K562 (cell line): Measurements from ENCODE around the gene RGL2. TPM values are rescaled to one million over a fixed set of nuclear protein-coding genes. Genes with fewer than 3 reads are reported as not detected.

Source experiments
- ARNT ChIP-seq, 2 experiments: fragments of 450-650 bp; IDR thresholded peaks; 2 replicates each; pipeline ENCODE4 v1.6.1; 2016; ENCODE audit warnings: mild to moderate bottlenecking in 1 of 2
- DPF2 ChIP-seq: fragments of 450-650 bp; IDR thresholded peaks from 2 replicates; pipeline ENCODE4 v1.6.1; 2016
- ELF4 ChIP-seq: fragments of 450-650 bp; formaldehyde crosslinking; IDR thresholded peaks from 2 replicates; pipeline ENCODE4 v1.4.0; 2022; ENCODE audit warnings: missing genetic modification characterization
- EP400 ChIP-seq: fragments of 450-650 bp; IDR thresholded peaks from 2 replicates; pipeline ENCODE4 v1.6.1; 2017; ENCODE audit warnings: antibody characterized with exemption, mild to moderate bottlenecking, moderate library complexity
- FOXK2 ChIP-seq, 2 experiments: fragments of 450-650 bp; IDR thresholded peaks in 1 of 2; conservative IDR thresholded peaks in 1 of 2; 2 replicates each; pipeline ENCODE4 v1.6.1; 2016; ENCODE audit warnings: low read depth in 2 of 2, mild to moderate bottlenecking in 1 of 2
- GATA2 ChIP-seq: sonication (generic); formaldehyde crosslinking; IDR thresholded peaks from 2 replicates; pipeline ENCODE4 v1.4.0; 2020; ENCODE audit warnings: mild to moderate bottlenecking, missing genetic modification reagents
- MECOM ChIP-seq: fragments of 250-450 bp; sonication (Bioruptor Pico); IDR thresholded peaks from 2 replicates; pipeline ENCODE4 v1.8.0; 2022; ENCODE audit warnings: inconsistent platforms
- NFE2 ChIP-seq: IDR thresholded peaks from 2 replicates; pipeline ENCODE4 v1.6.1; 2014; ENCODE audit warnings: antibody characterized with exemption, low read depth
- NR4A1 ChIP-seq, 2 experiments: fragments of 250-450 bp in 1 of 2; fragments of 450-650 bp in 1 of 2; sonication (Bioruptor Pico) in 1 of 2; IDR thresholded peaks; 2 replicates each; pipeline versions ENCODE4 v1.4.0 to v1.6.1; 2016 to 2020; ENCODE audit warnings: mild to moderate bottlenecking in 2 of 2, missing compliant biosample characterization in 1 of 2, missing genetic modification characterization in 1 of 2, moderate library complexity in 1 of 2
- ZNF175 ChIP-seq: fragments of 200-800 bp; sonication (Bioruptor generic); IDR thresholded peaks from 2 replicates; pipeline ENCODE4 v1.6.1; 2016; ENCODE audit warnings: low read depth, mild to moderate bottlenecking, missing genetic modification characterization, missing compliant biosample characterization
- ZNF445 ChIP-seq: fragments of 250-450 bp; sonication (Bioruptor Pico); IDR thresholded peaks from 2 replicates; pipeline ENCODE4 v1.4.0; 2020; ENCODE audit warnings: low read depth, mild to moderate bottlenecking, moderate library complexity
- ZSCAN32 ChIP-seq: fragments of 450-650 bp; formaldehyde crosslinking; IDR thresholded peaks from 2 replicates; pipeline ENCODE4 v1.4.0; 2020; ENCODE audit warnings: mild to moderate bottlenecking, moderate library complexity
- polyA plus RNA-seq, 8 experiments: library from polyadenylated mRNA; depleted of rRNA in 4 of 8; stranded (reverse) in 5 of 8; unstranded in 3 of 8; fragments of >200 nt; fragmentation: Nextera tagmentation in 2 of 8; fragmentation: Illumina TruSeq in 1 of 8; extraction: Ambion mirVana in 2 of 8; extraction: Trizol in 1 of 8; gene quantifications; 2 replicates each; pipeline versions ENCODE4 v1.2.1 to v1.2.3, GENCODE V29; 2011 to 2014; ENCODE audit warnings: inconsistent platforms in 1 of 8, missing spikeins in 1 of 8
- total RNA-seq, 7 experiments: library from RNA; depleted of rRNA in 6 of 7; stranded (reverse); fragments of >200 nt in 6 of 7; fragmentation: Illumina TruSeq in 2 of 7; extraction: Trizol in 2 of 7; gene quantifications; 2 replicates each; pipeline versions ENCODE4 v1.2.1 to v1.2.3, GENCODE V29; 2011 to 2021; ENCODE audit warnings: low replicate concordance in 1 of 7
- TF ChIP-seq, protein P1 (sequence below): fragments of 450-650 bp; IDR thresholded peaks from 2 replicates; pipeline ENCODE4 v1.6.1; 2016; ENCODE audit warnings: borderline replicate concordance
- TF ChIP-seq, protein P2 (sequence below), 2 experiments: fragments of 250-450 bp in 1 of 2; fragments of 450-650 bp in 1 of 2; sonication (Bioruptor Pico) in 1 of 2; IDR thresholded peaks; 2 replicates each; pipeline versions ENCODE4 v1.6.1 to v1.8.0; 2016 to 2021; ENCODE audit warnings: mild to moderate bottlenecking in 2 of 2, moderate library complexity in 2 of 2, missing compliant biosample characterization in 1 of 2, missing genetic modification characterization in 1 of 2
- TF ChIP-seq, protein P3 (sequence below): sonication (generic); formaldehyde crosslinking; IDR thresholded peaks from 2 replicates; pipeline ENCODE4 v1.4.0; 2020; ENCODE audit warnings: mild to moderate bottlenecking, missing genetic modification reagents
- TF ChIP-seq, protein P4 (sequence below): sonication (generic); formaldehyde crosslinking; IDR thresholded peaks from 2 replicates; pipeline ENCODE4 v1.9.0; 2022; ENCODE audit warnings: mild to moderate bottlenecking, missing genetic modification reagents
- TF ChIP-seq, protein P5 (sequence below): fragments of 450-650 bp; IDR thresholded peaks from 2 replicates; pipeline ENCODE4 v1.7.0; 2016; ENCODE audit warnings: borderline replicate concordance

Gene RGL2
- total and polyA plus RNA-seq, 9 of the 15 experiments (the other 6 are each of a cell fraction or from before 2014, with no cell fraction given) = 1.8 to 57.1 (median 19.5) TPM

DNA sequence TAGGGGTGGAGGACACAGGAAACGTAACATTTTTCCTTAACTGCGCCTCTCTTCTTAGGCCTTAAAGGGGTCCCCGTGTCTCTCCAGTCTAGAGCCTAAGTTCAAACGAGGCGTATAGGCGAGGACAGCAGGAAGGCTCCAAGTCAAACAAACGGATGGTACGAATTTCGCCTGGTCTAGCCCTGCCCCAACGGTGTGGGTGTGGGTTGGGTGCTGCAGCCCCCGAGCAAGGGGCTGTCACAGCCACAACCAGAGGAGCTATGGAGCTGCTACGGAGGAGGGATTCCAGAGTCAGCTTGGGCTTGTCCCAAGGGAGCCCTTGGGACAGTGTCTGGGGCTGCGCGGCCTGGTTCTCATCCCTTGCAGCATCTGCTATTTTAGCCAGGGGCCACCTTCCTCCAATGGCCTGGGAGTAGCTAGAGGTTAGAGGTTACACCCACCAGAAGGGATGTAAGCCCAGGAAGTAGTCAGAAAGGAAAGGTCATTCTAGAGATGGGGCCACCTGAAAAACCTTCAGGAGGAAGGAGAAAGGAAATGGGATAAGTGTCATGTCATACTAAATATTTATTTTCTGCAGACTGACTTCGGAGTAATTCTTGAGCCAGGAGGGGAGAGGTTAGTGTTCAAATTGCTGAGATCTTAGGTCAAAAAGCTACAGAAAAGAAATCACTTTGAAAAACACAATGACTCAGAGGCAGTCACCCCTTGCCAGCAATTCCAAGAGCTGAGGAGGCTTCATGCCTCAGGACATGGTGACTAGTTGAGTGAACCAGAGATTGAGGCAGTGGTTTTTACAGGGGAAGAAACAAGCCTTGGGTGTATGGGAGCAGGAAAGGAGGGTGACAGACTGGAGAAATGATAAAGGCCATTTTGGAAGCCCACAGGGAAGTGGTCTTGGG, 48.8 kb downstream of the RGL2 start (continued):
- TF ChIP-seq FOXK2 (conservative IDR thresholded peaks at IDR 0.05 in 1 of 2, IDR thresholded peaks at IDR 0.05 in 1 of 2; ENCODE audit: low read depth in 2 of 2) = no peak
- TF ChIP-seq, protein P1, sequence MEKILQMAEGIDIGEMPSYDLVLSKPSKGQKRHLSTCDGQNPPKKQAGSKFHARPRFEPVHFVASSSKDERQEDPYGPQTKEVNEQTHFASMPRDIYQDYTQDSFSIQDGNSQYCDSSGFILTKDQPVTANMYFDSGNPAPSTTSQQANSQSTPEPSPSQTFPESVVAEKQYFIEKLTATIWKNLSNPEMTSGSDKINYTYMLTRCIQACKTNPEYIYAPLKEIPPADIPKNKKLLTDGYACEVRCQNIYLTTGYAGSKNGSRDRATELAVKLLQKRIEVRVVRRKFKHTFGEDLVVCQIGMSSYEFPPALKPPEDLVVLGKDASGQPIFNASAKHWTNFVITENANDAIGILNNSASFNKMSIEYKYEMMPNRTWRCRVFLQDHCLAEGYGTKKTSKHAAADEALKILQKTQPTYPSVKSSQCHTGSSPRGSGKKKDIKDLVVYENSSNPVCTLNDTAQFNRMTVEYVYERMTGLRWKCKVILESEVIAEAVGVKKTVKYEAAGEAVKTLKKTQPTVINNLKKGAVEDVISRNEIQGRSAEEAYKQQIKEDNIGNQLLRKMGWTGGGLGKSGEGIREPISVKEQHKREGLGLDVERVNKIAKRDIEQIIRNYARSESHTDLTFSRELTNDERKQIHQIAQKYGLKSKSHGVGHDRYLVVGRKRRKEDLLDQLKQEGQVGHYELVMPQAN = peak; percentile 55; the same call in 1 of the 2 replicates
- TF ChIP-seq DPF2 = peak; percentile 5; the same call in 1 of the 2 replicates
- TF ChIP-seq, protein P2, sequence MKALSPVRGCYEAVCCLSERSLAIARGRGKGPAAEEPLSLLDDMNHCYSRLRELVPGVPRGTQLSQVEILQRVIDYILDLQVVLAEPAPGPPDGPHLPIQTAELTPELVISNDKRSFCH (CRISPR knock-in tag; IDR thresholded peaks at IDR 0.05) = no peak
- TF ChIP-seq, protein P2 (tag; IDR thresholded peaks at IDR 0.05) = peak; percentile 69; the same call in 1 of the 2 replicates
- 0 out of 2 replicates have a peak, but pooled peaks have one; percentile 3 for TF ChIP-seq EP400
- TF ChIP-seq ARNT (IDR thresholded peaks at IDR 0.05) = no peak
- peak; percentile 37; the same call in 1 of the 2 replicates for TF ChIP-seq ELF4 (CRISPR knock-in tag)
- TF ChIP-seq ZNF445 = 0 out of 2 replicates have a peak, but pooled peaks have one; percentile 4
- TF ChIP-seq ZSCAN32 = peak; percentile 8; the same call in 1 of the 2 replicates
- TF ChIP-seq GATA2 (CRISPR knock-in tag) = no peak
- TF ChIP-seq ZNF175 (CRISPR knock-in tag) = peak; percentile 47; the same call in 1 of the 2 replicates
- TF ChIP-seq, protein P3, sequence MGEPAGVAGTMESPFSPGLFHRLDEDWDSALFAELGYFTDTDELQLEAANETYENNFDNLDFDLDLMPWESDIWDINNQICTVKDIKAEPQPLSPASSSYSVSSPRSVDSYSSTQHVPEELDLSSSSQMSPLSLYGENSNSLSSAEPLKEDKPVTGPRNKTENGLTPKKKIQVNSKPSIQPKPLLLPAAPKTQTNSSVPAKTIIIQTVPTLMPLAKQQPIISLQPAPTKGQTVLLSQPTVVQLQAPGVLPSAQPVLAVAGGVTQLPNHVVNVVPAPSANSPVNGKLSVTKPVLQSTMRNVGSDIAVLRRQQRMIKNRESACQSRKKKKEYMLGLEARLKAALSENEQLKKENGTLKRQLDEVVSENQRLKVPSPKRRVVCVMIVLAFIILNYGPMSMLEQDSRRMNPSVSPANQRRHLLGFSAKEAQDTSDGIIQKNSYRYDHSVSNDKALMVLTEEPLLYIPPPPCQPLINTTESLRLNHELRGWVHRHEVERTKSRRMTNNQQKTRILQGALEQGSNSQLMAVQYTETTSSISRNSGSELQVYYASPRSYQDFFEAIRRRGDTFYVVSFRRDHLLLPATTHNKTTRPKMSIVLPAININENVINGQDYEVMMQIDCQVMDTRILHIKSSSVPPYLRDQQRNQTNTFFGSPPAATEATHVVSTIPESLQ (CRISPR knock-in tag) = 0 out of 2 replicates have a peak, but pooled peaks have one; percentile 43
- no peak for TF ChIP-seq MECOM
- TF ChIP-seq NR4A1 (CRISPR knock-in tag; IDR thresholded peaks at IDR 0.05) = peak; percentile 64; the same call in 1 of the 2 replicates
- peak; percentile 43; the same call in 1 of the 2 replicates for TF ChIP-seq NR4A1 (tag; IDR thresholded peaks at IDR 0.05)
- TF ChIP-seq, protein P4, sequence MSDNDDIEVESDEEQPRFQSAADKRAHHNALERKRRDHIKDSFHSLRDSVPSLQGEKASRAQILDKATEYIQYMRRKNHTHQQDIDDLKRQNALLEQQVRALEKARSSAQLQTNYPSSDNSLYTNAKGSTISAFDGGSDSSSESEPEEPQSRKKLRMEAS (CRISPR knock-in tag) = no peak
- no peak for TF ChIP-seq NFE2
- TF ChIP-seq, protein P5, sequence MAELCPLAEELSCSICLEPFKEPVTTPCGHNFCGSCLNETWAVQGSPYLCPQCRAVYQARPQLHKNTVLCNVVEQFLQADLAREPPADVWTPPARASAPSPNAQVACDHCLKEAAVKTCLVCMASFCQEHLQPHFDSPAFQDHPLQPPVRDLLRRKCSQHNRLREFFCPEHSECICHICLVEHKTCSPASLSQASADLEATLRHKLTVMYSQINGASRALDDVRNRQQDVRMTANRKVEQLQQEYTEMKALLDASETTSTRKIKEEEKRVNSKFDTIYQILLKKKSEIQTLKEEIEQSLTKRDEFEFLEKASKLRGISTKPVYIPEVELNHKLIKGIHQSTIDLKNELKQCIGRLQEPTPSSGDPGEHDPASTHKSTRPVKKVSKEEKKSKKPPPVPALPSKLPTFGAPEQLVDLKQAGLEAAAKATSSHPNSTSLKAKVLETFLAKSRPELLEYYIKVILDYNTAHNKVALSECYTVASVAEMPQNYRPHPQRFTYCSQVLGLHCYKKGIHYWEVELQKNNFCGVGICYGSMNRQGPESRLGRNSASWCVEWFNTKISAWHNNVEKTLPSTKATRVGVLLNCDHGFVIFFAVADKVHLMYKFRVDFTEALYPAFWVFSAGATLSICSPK = peak; percentile 70; the same call in 1 of the 2 replicates
